GM19438 (cell line): ENCODE results near the gene TJP2.
"Not testable (repeated sequence)": the region's sequence is repeated elsewhere in the genome, so short reads cannot be mapped to it uniquely, and the experiment has no call there.

Experiments
- ATAC-seq: cut with Tn5 transposase; IDR thresholded peaks from one replicate; pipeline ENCODE4 v1.9.1; 2021; ENCODE audit warnings: low read depth; ENCODE audit not compliant: unreplicated experiment

TJP2 gene

DNA sequence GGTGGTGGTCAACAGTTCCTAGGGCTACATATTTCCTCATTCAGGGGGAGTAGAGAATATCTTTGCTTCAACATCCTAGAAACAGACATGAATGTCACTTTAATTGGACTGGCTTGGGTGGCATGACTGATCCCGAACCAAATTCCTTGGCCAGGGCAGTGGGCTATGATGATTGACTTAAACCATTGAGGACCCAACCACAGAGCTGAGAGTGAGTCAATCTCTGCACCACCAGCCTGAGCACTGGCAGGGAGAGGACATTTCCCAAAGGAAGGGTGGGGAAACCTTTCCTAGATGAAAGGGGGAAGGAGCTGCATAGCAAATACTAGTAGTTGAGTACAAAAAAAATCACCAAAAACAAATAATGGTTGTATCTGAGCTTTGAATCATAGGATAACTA is 98.1 kb downstream of the TJP2 start:
- ATAC-seq, result no peak

DNA sequence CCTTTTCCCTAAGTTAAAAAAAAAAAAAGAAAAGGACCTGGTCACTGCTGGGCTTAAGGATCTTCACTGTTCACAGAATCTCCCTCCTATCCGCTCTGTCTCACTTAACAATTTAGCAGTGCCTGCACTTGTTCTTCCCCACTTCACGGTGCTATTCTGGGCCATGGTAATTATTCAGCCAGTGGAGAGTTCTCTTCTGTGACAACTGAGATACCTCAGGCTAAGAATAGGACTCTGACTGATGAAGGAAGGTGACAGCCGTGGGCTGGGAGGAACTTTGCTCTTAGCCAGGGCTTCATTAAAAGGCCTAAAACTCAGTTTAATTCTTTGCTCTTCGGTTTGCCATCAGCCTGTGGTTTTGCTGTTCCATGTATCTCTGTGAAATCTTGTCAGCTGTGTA is 99.1 kb downstream of the TJP2 start:
- ATAC-seq, result no peak

DNA sequence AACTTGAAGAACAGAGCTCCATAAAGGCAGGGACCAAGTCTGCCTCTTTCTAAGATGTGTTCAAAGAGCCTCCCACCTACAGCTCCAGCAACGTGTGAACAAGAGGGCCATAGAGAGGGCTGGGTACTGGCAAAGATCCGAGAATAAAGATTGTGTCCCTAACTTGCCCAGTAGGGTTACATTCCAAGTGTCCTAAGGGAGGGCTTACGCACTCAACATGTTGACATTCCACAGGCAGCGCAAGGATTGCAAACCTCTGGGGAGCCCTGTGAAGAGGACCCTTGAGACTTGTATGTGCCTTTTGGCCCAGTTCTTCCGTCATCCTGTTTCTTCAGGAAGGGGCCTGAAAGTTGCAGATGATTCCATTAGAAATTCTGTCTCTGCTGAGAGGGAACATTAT is 102.7 kb downstream of the TJP2 start:
- no peak for ATAC-seq

DNA sequence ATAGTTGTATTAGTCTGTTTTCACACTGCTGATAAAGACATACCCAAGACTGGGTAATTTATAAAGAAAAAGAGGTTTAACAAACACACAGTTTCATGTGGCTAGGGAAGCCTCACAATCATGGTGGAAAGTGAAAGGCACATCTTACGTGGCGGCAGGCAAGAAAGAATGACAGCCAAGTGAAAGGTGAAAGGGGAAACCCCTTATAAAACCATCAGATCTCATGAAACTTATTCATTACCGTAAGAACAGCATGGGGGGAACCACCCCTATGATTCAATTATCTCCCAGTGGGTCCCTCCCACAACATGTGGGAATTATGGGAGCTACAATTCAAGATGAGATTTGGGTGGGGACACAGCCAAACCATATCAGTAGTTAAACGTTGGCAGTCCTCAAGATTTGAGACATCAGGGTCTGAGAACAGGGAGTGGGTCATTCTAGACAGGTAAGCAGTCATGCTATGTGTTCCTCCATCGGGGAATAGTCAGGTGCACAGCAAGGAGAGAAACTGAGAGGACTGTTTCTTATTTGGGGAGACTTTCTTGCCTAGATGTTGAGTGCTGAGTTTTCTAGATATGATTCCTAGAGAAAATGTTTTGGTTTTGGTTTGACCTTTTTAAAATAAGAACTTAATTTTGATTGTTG is 105.1 kb downstream of the TJP2 start:
- ATAC-seq, result no peak

DNA sequence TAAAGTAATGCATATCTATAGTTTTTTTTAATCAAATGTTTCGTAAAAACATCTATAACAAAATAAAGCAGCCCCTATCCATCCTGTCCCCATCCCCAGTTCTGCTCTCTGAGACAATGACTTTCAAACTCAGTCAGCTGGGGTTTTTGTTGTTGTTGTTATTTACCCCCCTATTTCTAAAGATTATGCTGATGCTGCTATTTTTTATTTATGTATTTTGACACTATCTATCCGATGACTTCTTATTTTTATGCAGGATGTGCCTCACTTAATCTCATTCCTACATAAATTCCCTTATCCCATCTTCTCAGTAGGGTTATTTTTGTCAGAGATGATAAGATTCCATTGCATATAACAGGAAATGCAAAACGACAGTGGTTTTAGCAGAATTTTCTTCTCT is 105.7 kb downstream of the TJP2 start:
- ATAC-seq, result no peak

GRCh38 chr9:69283003-69283402 is 108.9 kb downstream of the TJP2 start:
- no peak for ATAC-seq

GRCh38 chr9:69292078-69292477 is 118.0 kb downstream of the TJP2 start:
- ATAC-seq, result no peak

DNA sequence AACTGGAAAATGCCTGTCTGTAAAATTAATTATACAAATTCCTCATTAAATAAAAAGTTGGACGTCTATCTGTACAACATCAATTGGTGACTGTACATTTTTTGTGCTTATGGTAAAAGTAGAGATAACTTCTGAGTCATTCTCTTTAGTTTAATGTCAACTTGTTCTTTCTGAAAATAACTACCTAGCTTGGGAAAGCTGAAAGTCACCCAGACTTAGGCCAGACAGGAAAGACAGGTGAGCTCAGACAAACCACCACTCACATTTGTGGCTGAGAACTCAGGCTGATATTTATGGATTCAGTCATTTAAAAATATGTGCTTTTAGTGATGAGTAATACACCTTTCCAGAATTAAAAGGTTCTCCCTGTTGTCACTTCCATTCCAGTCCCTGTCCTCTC is 119.1 kb downstream of the TJP2 start:
- no peak for ATAC-seq

- ATAC-seq, result no peak
Observed at GRCh38 chr9:69295872-69296552, 121.9 kb downstream of the TJP2 start.

- ATAC-seq, result no peak
Observed at GRCh38 chr9:69297300-69297980, 123.4 kb downstream of the TJP2 start.

DNA sequence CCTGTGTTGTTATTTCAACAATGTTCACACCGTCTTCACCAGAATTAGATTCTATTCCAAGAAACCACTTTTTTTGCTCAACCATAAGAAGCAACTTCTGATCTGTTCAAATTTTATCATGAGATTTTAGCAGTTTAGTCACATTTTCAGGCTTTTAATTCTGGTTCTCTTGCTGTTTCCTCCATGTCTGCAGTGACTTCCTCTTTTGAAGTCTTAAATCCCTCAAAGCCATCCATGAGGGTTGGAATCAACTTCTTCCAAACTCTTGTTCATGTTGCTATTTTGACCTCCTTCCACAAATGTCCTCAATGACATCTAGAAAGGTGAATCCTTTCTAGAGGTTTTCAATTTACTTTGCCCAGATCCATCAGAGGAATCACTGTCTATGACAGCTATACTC is 125.2 kb downstream of the TJP2 start:
- no peak for ATAC-seq

GRCh38 chr9:69299826-69300225 is 125.7 kb downstream of the TJP2 start:
- no peak for ATAC-seq

DNA sequence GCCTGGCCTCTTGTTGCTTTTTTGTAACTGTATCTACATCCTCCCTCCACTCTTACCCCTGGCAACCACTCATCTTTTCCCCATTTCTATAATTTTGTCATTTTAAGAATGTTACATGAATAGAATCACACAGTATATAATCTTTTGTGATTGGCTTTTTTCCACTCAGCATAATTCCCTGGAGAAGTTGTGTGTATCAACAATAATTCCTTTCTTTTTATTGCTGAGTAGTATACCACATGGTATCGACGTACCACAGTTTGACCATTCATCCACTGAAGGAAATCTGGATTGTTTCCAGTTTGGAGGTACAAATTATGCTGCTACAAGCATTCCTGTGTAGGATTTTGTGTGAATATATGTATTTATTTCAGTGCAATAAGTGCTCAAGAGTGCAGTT is 129.3 kb downstream of the TJP2 start:
- ATAC-seq, result no peak

DNA sequence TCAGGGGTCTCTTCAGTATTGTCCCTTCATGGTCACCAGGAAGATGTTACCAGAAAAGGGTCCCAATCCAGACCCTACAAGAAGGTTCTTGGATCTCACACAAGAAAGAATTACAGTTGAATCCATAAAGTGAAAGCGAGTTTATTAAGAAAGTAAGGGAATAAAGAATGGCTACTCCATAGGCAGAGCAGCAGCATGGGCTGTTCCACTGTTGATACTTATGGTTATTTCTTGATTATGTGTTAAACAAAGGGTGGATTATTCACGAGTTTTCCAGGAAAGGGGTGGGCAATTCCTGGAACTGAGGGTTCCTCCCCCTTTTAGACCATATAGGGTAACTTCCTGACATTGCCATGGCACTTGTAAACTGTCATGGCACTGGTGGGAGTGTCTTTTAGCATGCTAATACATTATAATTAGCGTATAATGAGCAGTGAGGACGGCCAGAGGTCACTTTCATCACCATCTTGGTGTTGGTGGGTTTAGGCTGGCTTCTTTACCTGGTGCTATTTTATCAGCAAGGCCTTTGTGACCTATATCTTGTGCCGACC is 132.9 kb downstream of the TJP2 start:
- ATAC-seq, result not testable (repeated sequence)

DNA sequence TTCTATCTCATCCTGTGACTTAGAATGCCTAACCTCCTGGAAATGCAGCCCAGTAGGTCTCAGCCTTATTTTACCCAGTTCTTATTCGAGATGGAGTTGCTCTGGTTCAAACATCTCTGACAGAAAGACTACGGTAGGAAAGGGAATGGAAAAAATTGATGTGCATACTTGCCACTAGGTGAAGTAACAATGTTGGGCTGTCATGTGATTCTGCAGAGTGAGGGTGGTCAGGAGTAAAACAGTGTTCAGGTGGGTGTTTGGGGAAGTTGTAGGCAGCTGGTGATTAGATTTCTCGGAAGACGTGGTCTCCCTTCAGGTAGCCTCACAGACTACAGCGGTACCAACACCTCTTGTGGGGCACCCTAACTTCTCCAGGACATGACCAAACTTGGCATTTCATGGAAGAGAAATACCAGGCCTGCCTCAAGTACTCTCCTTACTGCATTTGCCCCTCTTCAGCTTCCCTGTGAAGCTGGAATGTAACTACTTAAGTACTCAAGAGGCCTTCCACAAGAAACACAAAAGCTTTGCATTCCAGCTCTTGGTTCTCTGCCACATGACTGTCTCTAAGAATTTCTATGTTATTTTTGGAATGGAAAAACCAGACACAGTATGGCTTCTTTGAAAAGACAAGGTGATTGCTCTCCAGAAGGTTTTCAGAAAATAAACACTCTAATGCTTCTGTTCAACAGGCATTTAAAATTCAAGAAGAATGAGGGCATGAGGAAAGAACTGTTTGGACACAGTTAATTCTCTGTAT is 133.5 kb downstream of the TJP2 start:
- ATAC-seq, result no peak

- ATAC-seq, result no peak
Observed at GRCh38 chr9:69308206-69308931, 134.3 kb downstream of the TJP2 start.

GRCh38 chr9:69313175-69313574 is 139.1 kb downstream of the TJP2 start:
- ATAC-seq, result no peak

- ATAC-seq, result no peak
Observed at GRCh38 chr9:69314547-69314946, 140.5 kb downstream of the TJP2 start.

GRCh38 chr9:69317081-69317480 is 143.0 kb downstream of the TJP2 start:
- no peak for ATAC-seq

DNA sequence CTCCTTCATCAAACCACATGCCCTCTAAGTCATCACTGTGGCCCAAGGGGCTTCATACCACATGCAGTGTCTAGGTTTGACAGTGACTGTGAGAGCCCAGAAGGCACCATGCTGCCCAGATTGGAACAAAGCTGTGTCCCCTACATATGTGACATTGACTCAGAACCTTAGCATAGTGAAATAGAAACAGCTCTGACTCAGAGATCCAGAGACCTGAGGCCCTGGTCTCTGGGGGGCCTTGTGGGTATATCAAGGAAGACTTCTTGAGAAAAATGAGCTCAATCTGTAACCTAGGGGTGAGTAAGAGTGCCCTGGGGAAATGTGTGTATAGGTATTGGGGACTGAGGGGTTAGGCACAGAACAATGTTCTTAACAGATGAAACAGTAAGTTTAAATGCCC is 143.8 kb downstream of the TJP2 start:
- no peak for ATAC-seq
